ENCODE measurements around the gene MACROD2.
A peak's percentile ranks its signal among the peaks of the same experiment; 100 is the strongest.

The MACROD2 gene

GRCh38 chr20:13995086-13995665 lies at the start of gene MACROD2:
MACROD2 (plus strand) TSS chr20:13995516.
- H3K27ac ChIP-seq = peak within 1 kb of the TSS; percentile 64
- TF ChIP-seq, protein P1, sequence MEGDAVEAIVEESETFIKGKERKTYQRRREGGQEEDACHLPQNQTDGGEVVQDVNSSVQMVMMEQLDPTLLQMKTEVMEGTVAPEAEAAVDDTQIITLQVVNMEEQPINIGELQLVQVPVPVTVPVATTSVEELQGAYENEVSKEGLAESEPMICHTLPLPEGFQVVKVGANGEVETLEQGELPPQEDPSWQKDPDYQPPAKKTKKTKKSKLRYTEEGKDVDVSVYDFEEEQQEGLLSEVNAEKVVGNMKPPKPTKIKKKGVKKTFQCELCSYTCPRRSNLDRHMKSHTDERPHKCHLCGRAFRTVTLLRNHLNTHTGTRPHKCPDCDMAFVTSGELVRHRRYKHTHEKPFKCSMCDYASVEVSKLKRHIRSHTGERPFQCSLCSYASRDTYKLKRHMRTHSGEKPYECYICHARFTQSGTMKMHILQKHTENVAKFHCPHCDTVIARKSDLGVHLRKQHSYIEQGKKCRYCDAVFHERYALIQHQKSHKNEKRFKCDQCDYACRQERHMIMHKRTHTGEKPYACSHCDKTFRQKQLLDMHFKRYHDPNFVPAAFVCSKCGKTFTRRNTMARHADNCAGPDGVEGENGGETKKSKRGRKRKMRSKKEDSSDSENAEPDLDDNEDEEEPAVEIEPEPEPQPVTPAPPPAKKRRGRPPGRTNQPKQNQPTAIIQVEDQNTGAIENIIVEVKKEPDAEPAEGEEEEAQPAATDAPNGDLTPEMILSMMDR (IDR thresholded peaks at IDR 0.05) = no peak
- TF ChIP-seq ZFX (IDR thresholded peaks at IDR 0.05; ENCODE audit: borderline replicate concordance) = no peak

DNA sequence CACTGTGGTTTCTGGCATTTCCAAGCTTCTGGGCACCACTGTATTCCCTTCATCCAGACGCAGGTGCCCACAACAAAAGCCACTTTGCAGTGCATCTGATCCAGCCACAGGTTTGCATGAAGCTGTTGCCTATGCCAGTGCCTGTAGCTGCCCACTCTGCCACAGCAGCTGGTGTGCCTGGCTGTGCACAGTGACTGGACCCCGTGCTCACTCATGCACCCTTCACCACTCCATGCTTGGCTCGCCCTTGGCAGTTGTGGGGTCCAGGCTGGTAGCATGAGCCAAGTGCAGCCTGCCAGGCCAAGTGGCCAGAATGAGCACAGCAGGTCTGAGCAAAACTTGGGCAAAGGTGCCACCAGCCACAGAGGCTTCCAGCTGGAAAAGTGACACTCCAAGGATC lies 47.6 kb upstream of the MACROD2 start:
- no peak overlapping the region for H3K27ac ChIP-seq
- no peak for TF ChIP-seq ZFX (IDR thresholded peaks at IDR 0.05; ENCODE audit: borderline replicate concordance)
- TF ChIP-seq, protein P1 (IDR thresholded peaks at IDR 0.05) = no peak

DNA sequence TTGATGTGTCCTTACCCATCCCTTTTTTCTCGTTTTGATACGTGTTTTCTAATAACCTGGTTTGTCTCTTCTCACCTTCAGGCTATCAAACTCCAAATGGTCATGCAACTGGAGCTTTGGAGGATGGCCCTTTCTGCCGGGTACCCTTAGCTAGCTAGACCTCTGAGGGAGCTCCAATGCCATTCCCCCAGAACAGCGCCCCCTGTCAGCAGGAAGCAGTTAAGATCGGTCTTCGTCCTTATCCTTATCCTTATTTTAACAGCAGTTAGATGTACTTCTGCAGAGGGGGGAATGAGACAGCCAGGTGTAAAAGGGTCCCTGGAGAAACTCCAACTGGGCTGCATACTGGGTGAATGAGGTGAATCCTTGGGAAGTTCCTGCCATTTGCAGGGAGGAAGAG lies 42.1 kb upstream of the MACROD2 start:
- TF ChIP-seq ZFX (IDR thresholded peaks at IDR 0.05; ENCODE audit: borderline replicate concordance) = no peak
- TF ChIP-seq, protein P1 (IDR thresholded peaks at IDR 0.05) = peak; percentile 47
- no peak overlapping the region for H3K27ac ChIP-seq

DNA sequence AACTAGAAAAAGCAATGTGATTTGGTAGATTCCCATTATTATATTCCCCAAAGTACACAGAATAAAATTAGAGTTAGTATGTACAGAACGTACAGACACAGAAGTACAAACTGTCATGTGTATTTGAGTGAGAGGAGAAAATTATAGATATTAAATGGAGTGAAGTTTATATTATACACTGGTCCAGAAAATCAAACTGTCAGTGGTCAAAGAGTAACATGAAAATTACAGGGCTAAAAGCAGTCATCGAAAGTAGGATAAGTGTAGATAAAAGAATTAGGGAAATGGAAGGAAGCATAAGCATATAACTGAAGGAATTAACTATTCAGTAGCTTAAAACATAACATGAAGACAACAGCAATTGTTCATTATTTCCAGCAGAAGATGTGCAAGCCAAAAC lies 35.2 kb upstream of the MACROD2 start:
- TF ChIP-seq, protein P1 (IDR thresholded peaks at IDR 0.05) = no peak
- no peak for TF ChIP-seq ZFX (IDR thresholded peaks at IDR 0.05; ENCODE audit: borderline replicate concordance)
- H3K27ac ChIP-seq = no peak overlapping the region

GRCh38 chr20:13960525-13960924 lies 34.8 kb upstream of the MACROD2 start:
- no peak overlapping the region for H3K27ac ChIP-seq
- TF ChIP-seq, protein P1 (IDR thresholded peaks at IDR 0.05) = no peak
- TF ChIP-seq ZFX (IDR thresholded peaks at IDR 0.05; ENCODE audit: borderline replicate concordance) = no peak

DNA sequence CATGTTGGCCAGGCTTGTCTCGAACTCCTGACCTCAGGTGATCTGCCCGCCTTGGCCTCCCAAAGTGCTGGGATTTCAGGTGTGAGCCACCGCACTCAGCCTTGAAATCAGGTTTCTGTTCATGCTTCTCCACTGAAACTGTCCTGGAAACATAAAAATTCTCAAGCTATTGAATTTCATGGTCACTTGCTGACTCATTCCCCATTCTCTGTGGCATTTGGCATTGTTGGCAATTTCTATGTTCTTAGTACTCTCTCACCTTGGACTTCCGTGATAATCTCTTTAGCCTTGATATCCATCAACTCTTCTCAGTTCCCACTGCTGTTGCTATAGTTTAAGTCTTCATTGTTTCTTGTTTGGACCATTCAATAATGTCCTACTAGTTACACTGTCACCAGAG lies 11.1 kb upstream of the MACROD2 start:
- no peak overlapping the region for H3K27ac ChIP-seq
- TF ChIP-seq ZFX (IDR thresholded peaks at IDR 0.05; ENCODE audit: borderline replicate concordance) = no peak
- TF ChIP-seq, protein P1 (IDR thresholded peaks at IDR 0.05) = no peak

- no peak within 1 kb of the TSS for H3K27ac ChIP-seq
- TF ChIP-seq, protein P1 (IDR thresholded peaks at IDR 0.05) = no peak
- no peak for TF ChIP-seq ZFX (IDR thresholded peaks at IDR 0.05; ENCODE audit: borderline replicate concordance)
Measured at GRCh38 chr20:13990465-13990864, 4.9 kb upstream of the MACROD2 start, which contains the start of gene SEL1L2. SEL1L2 (minus strand) TSS chr20:13990614; CDS start chr20:13990534, 80 bp downstream.
